NCI-H2227 treated with DMSO at 0.1 percent for 48 hours (cell line): Measurements from ENCODE around the gene PIAS4.

ENCODE experiments used
- DNase-seq: peaks from one replicate; lab custom pipeline; 2025; lab: John Stamatoyannopoulos, UW

PIAS4 gene

DNA sequence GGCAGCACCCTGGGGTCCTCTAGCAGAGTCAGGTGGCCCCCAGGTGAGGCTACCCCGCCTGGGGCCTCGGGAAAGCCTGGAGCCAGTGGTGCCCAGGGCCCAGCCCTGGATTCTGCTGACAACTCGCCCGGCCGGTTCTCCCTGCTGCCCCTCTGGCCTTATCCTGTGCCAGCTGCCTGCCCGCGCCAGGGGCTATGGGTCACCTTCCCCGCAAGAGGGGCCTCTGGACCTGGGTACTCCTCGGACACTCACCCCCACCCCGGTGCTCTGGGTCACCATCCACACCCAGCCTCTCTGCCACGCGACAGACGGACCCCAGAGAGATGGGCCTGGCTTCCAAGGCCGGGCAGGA, 35.2 kb downstream of the PIAS4 start:
- DNase-seq = no peak

DNA sequence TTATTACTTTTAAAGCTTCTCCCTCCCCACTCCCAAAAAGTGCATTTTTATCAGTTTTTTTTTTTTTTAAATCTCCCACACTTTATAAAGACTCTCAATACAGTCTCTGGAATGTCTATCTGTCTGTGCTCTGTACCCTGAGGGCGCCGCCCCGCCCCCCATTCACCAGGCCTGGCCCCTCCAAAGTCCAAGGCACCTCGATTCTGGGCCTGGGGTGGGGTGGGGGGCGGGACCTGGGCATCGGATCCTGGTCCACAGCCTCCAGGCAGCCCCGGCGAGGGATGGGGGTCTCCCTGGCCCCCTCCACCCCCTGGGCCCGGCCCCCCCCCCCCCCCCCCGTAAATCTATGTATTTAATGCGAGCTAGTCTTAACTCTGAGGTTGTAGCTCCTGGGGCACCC, 35.9 kb downstream of the PIAS4 start:
- no peak for DNase-seq

DNA sequence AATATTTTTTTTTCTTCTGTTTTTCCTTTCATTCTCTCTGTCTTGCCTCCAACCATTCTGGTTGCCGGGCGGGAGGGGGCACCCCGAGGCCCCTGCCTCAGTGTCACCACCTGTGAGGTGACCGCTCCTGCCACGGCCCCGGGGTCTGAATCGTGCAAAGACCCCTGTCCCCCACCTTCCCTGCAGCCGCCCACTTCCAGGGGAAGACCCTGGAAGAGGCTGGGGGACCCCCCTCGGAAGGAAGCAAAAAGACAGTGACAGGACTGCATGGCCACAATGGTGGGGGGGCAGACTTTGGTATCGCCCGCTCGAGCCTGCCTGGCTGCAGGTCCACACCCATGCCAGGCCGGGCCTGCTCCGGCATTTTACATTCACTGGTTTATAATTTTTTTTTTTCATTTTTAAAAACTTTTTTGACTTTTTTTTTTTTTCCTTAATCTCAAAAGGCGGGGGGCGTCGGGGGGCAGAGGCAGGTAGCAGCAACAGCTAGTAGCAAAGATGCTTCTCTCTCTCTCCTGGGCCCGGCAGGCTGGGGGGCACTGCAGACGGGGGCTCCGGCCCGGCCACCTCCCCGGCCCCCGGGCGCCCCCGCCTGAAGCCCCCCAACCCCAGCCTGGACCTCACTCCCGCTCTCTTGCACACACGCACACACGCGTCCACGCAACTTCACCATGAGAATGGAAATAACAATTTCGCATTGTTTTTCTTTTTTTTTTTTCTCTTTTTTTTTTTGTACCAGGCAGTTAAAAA, 36.6 kb downstream of the PIAS4 start:
- DNase-seq = no peak

DNA sequence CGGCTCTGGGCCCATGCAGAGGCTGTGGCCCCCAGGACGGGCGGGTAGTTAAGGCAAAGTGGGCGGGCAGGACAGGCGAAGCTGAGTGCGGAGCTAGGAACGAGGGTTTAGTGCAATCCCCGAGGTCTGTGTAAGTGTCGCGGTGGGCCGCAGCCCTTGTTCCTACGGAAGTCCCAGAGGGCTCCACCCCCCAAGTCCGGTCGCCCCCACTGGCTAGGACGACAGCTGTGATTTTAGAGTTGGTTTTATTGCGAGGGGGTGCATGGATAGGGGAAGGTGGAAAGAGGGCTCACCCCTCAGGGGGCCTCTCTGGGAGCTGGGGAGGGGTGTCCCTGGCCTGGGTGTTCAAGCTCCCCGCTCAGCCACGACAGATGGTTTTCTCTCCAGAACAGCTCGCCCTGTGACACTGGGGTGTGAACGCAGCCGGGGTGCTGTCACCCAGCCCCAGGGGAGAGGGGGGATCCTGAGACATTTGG, 37.5 kb downstream of the PIAS4 start:
- no peak for DNase-seq

DNA sequence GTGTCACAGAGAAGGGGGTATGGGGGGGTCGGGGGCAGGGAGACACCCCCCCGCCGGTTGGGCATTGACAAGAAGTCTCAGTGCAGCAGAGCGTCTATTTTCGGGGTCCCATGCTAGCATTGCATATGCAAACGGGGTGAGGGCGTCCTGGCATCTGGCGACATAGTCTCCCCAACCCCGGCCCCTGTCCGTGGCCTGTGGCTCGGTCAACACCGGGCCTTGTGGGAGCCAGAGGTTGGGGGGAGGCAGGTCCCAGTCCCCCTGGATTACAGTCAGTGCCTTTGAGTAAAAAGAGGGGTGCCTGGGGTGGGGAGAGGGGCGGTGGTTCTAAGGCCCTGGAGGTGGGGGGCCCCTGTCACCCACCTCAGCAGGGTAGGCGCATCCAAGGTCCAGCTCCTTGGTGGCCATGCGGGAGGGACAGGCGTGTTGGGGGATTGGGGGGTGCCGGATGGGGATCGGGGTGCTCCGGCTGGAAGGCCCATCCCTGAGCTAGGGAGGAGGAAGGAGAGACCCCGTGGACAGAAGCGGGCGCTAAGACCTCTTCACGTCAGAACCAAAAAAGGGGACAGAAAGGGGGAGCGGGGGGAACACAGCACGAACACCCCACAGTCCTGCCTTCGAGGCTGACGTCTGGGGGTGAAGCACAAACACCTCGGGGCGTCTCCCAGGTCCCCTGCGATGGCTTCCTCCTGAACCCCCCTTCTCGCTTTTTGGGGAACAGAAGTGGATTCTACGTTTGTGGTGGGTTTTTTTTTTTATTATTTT, 38.2 kb downstream of the PIAS4 start:
- no peak for DNase-seq

DNA sequence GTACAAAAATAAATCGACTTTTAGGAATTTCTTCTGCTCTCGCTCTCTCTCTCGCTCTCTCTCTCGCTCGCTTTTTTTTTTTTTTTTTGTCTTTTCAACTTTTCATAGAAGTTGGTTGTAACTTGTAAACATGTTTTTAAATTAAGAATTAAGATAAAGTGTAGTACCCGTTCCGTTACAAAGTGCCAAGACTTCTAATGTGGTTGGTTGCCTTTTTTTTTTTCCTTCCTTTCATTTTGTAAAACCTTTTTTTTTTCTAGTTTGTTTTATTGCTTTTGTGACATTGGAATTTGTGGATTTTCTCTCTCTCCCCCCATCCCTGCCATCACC, 38.8 kb downstream of the PIAS4 start:
- DNase-seq = no peak

DNA sequence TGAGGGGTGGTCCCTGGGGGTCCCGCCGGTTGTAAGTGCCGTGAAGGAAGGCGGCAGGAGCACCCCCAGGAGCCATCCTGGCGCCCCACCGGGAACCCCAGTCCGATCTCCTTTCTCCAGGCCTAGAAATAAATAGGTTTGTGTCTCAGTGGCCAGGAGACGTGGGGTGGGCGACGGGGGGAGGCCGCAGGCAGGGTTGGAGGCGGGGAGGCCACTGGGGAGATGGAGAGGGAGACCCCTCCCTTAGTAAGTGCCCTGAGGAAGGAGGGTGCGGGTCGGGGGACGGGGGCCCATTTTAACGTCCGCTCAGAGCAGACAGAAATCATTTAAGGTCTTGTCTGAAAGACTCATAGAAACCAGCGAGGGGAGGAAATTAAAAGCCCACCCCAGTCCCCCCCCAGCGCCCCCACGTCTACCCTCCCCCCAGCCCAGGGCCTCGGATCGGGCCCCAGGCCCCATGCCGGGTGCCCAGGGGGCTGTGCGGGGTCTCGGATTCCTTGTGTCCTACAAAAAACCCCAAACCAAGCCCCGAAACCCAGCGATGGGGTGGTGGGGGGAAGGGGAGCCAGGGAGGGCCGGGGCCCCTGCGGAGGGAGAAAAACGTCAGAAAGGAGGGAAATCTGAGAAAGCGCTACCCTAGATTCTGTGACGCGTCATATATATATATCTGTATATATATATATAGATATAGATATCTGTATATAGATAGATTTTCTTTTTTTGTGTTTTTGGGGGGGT, 39.6 kb downstream of the PIAS4 start:
- DNase-seq = no peak

DNA sequence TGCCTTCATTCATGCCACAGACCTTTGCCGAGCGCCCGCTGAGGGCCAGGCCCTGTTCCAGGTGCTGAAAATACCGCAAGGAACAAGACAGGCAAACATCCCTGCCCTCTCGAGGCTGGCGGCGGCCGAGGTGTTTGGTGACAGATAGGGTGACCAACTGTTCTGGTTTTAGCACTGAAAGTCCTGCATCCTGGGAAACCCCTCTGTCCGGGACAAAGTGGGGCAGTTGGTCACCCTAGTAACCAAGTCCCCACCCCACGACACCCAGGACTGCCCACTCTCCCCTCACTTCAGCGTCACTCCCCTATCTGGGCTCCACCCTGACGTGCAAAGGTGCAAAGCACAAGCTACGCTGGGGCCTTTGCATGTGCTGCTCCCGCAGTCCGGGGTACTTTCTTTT, 41.9 kb downstream of the PIAS4 start:
- no peak for DNase-seq

DNA sequence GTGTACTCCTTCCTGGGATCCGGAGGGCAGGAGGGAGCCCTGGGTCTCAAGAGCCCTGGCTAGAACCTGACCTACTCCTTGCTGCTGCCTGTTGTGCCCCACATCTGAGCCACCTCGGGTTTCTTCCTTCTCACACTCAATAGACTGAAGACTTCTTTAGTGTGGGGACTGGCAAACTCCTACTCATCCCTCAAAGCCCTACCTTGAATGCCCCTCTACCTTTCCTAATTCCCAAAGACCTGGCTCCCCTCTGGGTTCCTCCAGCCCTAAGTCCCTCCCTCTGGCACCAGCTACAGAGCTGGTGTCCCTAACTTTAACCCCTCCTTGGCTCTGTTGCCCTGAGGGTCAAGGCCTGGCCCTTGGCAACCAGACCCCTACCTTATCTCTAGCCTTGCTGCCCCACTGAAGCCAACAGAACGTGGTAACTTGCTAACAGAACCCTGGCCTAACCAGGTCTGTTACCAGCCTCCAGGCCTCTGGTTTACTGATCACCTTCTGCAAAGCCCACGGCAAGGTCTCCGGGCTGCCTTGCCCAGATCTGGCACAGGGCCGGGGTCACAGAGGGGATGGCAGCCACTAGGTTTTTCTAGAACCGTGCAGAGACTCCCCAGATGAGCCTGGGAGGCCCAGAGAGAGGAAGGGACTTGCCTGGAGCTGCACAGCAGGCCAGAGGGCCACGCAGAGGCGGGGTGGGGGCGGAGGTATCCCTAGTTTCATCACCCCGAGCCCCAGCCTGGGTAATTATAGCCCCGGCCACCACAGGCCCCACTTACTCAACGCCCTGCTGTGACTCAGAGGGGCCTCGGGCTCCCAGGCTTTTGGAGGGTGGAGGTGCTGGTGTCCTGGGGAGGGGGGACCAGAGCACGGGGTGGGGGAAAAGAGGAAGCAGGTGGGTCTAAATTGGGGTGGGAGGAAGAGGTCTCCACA, 43.9 kb downstream of the PIAS4 start:
- DNase-seq = no peak

DNA sequence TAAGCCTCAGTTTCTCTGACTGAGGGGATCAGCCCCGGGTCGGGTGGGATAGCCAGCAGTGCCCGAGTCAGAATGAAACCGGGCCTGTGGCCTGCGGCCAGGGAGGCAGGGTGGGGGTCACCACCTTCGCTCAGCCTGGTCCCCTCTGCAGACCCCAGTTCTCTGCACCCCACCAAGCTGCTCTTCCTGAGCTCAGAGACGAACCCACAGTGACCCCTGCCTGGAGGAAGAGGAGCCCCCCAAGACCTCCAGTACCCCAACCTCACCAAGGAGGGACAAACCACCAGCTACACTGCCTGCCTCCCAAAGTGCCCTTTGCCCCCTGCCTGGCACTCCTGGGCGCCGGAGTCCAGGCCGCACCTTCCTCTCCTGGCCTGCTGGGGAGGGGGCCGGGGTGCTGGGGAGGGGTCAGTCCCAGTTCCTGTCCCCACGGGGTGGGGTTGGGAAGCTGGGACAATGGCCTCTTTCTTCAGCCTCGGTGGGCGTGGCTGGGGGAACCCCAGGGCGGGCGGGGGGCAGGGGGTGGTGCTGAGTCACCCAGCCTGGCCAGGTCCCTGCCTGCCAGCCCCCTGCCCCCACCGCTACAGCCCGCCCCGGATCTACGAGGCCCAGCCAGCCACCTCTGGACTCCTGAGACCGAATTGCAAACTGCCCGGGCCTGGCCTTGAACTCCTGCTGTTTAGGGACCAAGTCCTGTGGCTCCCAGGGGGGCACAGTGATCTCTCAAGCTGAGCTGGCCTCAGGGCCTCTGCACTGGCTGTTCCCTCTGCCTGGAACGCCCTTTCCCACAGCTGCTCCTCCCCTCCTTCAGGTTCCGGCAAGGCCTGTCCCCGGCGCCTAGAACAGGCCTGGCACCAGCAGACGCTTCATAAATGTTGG, 44.8 kb downstream of the PIAS4 start:
- DNase-seq = no peak

DNA sequence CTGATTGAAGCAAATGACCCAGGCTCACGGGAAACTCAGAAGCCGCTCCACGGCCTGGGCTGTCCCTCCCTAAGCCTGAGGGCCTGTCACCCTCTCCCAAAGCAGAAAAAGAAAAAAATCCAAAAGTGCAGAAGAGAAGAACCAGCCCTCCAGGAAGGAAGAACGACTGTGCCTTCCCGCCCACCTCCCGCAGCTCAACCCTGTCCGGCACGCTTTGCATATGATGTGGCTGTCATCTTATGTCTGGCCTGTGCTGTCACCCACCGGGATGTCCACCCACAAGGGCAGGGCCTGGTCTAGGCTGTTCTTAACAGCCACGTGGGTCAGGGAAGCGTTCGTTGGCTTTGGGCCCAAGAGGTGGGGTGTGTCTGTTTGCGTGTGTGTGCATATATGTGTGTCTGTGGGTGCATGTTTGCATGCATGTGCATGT, 45.5 kb downstream of the PIAS4 start:
- DNase-seq = no peak

DNA sequence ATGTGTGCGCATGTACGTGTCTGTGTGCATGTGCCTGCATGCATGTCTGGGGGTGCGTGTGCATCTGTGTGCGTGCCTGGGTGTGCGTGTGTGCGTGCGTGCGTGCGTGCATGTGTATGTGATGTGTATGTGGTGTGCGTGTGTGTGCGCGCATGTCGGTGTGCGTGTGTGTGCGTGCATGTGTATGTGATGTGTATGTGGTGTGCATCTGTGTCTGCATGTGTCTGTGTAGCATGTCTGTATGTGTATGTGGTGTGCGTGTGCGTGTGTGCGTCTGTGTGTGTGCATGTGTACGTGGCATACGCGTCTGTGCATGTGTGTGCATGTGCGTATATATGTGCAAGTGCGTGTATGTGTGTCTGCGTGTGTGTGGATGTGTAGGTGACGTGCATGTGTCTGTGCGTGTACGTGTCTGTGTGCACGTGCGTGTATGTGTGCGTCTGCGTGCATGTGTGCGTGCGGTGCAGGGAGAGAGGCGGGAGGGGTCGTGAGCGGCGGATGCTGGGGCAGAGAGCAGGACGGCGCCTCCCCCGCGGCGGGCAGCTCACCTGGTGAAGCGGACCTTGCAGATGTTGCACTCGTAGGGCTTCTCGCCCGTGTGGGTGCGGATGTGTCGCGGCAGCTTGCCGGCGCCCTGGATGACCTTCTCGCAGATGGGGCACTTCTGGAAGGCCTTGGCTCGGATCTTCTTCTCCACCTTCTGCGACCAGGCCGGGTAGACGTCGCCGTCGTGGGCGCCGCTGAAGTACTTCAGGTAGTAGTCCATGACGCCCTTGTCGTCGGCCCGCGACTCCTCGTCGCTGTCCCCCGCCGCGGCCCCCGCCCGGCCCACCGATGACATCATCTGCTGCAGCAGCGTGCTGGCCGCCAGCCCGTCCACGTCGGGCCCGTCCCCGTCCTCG, 46.1 kb downstream of the PIAS4 start:
- no peak for DNase-seq

DNA sequence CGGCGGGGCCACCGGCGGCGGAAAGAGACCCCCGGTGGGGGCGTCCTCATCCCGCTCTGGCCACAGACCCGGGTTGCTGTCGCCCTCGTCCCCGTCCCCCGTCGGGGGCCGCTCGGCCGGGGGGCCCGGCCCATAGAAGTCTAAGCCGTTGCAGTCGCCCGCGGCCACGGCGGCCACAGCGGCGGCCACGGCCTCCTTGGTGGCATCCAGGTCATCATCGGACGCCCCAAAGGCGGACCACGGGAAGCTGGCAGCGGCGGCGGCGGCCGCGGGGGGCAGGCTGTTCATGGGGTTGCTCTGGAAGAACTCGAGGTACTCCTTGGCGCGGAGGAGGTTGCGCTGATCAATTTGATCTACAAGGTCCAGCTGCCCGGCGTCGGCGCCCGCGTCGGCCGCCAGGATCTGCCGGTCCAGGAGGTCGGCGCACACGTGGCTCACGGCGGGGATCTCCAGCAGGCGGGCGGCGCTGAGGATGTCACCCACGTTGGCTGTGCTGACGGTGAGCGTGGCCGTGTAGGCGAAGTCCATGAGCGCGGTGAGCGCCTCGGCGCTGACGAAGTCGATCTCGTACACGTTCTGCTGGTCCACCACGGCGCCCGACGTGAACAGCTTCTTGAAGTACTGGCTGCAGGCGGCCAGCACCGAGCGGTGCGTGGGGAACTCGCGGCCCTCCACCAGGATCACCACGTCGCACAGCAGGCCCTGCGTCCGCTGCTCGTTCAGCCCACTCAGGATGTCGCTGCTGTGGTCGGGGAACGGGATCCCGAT, 47.1 kb downstream of the PIAS4 start:
- no peak for DNase-seq

DNA sequence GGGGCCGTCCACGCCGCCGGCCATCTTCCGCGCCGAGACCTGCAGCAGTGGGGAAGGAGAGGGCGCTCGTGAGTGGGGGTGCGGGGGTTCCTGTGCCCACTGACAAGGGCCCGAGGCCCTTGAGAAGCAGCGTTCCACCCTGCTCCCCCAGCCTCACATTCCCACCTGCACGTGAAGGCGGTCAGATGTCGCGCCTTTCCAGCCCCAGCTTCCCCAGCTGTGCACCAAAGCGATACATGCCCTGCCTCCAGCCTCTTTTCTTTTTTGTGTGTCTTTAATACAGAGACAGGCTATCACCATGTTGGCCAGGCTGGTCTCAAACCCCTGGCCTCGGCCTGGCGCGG, 47.6 kb downstream of the PIAS4 start:
- no peak for DNase-seq

DNA sequence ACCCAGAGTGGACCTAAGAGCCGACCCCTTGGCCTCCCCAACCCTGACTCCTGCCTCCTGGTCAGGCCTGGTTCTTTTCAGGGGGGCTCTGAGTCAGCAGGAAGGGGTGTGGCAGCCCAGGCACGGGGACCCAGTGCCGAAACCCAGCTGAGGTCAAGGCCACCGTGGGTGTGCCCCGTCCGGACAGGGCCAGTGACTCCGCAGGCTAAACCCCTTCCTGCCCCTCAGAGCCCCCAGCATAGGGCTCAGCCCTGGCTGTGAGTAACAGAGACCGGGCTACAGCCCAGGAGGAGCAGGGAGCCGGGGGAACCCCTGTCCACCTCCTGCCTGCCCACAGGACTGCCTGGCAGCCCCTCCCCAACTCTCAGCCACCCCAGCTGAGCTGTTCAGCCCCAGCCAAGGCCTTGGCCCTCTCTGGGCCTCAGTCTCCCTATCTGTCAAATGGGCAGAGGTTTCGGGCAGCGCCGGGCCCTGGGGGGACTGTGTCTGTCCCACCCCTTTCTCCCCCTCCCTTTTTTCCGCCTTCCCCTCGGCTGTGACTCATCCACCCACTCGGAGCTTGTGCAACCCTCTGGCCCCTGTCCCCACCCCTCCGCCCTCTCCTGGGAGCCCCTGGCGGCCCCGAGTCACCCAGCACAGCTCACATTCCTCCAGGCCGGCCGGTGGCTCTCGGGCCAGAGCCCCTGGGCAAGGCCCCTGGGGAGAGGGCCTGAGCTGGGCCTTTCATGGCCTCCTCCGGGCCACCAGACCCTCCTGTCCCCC, 50.6 kb downstream of the PIAS4 start:
- DNase-seq = no peak

DNA sequence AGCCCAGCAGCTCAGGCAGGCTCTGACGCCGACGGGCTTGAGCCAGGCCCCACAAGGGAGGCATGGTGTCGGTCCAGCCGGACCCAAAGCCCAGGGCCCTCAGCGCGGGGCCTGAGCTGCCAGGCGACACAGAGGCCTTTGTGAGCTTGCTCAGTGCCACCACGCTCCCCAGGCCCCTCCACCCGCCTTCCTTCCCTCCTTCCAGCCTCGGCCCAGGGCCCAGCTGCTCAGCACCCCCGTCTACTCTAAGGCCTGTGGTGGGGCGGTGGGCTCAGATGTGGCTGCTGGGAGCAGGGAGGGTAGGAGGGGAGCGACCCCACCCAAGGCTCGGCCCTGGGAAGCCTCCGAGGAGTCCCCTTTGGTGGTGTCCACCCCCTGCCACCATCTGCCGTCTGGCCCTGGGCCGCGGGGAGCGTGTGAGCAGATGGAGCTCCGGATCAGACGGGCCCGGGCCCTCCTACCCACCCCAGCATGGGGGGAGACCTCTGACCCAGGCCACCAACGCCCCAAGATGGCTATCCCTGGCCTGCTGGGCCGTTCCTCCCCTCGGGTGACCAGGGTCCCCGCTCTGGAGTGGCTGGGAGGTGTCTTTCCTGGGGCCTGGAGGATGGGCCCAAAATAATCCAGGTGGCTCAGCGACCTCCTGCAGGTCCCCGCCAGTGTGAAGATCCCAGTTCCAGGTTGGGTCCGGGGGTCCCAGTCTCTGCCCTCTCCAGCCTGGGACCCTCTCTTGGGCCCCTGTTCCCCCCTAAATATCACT, 51.3 kb downstream of the PIAS4 start:
- DNase-seq = no peak

DNA sequence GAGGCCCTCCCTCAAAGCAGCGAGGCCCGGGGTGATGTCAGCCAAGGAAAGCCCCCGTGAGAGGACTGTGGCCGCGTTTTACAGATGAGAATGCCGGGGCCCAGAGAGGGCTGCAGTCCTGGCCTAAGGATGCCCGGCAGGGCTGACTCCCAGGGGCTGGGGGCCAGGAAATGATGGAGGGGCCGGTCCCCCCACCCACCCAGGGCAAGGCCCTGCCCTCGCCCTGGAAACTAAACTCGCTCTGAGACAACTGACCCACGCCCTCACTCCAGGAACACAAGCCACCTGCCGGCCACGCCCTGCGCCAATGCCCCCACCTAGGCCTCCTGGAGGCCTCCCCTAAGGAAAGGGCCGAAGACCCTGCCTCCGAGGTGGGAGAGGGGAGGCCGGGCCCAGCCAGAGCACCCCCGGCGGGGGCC, 51.9 kb downstream of the PIAS4 start:
- no peak for DNase-seq
